IPS-18c (cell line): Measurements from ENCODE around the gene C10orf71.

Experiments used
- H3K4me3 ChIP-seq: 2 replicates; pipeline ENCODE4 v1.7.0; 2013; ENCODE audit warnings: low read depth, mild to moderate bottlenecking, low read length, moderate library complexity; ENCODE audit not compliant: insufficient read depth
- H3K9me3 ChIP-seq: one replicate; pipeline ENCODE4 v1.6.1; 2013; ENCODE audit warnings: mild to moderate bottlenecking, low read length, moderate library complexity; ENCODE audit not compliant: control insufficient read depth, insufficient read depth

C10orf71 gene, protein sequence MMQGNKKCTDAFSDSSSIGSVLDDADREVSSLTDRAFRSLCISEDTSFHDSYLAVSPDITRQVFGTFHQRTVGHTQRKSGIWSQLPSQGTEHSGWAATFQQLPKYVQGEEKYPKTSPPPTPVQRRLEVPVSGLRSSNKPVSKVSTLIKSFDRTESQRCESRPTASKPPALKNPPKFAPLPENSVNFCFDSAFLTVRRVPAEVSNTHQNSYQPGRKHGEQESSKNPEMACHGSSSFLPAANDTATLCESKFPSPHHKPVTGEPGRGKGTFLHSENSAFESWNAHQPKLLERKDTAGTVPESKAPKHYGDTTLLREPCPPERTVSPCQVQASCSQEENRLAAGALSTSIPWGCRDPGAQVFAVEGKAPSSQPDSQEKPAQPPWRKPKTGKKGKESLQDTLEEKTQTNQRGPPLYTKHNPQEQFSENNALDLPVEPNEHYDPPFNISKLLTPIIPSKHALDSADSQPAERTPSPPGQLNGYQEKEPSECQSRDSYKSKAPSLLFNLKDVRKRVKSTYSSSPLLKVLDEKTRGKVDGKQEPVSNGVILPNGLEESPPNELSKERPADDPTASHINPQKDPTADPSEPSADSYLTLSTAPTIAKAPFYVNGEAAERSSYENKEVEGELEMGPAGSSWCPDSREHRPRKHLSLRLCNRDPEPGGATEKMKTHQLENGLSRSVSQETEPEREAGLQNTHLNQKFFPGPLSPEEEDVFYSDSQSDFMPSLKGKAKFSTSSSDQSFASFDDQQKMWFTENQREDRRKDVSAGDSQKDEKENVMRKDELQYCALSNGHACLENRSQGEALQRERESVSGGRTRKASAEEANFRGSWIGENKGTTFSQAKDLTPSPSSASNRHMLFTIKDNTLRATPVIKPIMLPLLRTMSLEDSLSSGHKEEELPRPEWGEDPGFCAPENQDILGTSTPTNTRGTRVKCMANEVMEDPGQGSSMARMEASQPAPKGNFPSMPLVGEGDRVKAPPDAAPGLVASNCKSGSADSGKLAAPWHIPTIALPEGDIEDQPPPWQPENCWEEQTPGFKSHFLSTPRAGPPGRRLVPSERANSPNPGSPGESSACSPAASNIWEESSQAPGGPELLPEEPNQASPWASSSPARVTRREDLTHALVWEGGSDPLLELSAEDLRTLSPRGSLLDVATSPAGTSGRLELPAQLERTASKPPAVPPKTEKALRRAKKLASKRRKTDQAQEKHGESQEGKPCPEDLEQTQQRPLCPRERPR (N-terminal part only)

DNA sequence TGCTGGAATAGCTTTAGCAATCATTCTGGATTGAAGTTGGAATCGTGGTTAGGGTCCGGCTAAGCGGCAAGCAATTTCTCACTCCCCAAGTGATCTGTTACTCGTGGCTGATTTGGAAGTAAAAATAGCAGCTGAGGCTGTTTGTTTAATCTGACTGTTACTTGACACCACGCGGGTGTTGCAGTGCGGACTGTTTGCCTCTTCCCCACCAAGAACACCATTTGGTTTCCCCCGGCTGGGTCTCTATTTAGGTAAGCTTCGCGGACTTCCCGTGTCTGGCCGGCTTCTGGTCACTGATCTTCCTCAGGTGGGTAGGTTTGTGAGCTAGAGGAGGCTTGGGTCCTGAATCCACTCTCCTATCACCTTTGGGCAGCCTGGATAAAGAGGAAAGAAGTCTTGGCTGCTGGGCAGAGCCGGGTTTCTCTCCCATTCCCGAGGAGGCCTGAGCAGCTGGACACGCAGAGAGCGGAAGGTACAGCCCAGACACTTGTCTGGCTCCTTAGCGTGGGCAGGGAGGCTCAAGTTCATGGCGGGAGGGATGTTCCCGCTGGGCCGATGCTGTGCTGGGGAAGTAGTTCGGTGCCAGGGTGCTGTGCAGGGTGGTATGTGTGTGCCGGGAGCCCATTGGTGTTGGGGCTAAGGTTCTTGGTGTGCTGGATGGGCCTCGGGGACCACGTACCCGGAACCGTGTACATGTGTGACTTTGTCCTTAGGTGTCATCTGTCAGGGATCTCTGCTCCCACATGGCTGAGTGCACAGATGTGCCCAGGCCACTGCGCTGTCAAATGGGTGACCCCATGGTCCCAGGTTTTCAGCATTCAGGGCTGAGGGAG is at the start of gene C10orf71:
Gene C10orf71, plus strand, starts transcription at position 188 of the 833 bp plus-strand sequence. CDS start 23,376 bp downstream, outside the sequence.
- no peak within 1 kb of the TSS for H3K4me3 ChIP-seq
- H3K9me3 ChIP-seq: peaks cover 2% of the 10 kb centered on the region

DNA sequence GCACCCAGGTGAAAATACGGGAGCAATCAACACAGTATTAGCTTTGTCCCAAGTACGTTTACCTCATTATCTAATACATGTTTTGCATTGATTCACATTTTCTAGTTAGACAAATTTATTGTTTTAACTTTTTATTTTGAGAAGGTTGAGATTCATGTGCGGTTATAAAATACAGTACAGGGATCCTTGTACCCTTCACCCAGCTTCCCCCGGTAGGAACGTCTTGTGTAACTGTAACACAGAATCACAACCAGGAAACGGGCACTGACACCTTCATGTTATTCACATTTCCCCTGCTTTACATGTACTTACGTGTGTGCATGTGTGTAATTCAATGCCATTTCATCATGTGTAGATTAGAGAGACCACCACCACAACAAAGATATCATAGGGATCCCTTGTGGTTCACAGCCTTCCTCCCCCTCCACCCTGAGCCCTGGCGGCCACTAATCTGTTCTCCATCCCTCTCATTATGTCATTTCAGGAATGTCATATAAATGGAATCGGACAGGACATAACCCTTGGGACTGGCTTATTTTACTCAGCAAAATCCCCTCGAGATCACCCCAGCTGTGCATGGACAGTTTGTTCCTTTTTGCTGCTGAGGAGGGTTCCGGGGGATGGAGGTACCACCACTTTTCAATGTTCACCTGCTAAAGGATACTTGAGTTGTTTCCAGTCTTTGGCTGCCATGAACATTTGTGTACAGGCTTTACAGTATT is 46.5 kb upstream of the C10orf71 start:
- Histone ChIP-seq H3K4me3 (no peak overlapping the region), H3K9me3 (no peaks in the 10 kb centered on the region)

DNA sequence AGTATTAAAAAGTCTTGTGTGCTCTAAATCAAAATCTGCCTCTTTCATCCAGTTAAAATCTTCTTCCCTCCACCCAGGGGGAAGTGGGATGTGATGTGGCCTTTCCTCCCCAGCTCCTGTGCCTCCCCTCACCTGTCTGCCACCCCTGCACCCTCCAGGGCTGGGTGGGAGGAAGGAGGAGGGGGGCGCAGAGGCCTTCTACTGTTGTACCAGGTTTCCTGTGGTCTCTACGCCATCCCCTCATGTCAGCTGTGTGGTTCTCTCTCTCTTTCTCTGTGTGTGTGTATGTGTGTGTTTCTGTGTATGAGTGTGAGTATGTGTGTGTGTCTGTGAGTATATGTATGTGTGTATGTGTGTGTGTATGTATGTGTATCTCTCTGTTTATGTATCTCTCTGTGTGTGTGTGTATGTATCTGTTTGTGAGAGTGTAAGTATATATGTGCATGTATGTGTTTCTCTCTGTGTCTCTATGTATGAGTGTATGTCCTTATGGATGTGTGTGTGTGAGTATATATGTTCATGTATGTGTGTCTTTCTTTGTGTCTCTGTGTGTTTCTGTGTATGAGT is 45.5 kb upstream of the C10orf71 start:
- Histone ChIP-seq H3K9me3 (no peaks in the 10 kb centered on the region), H3K4me3 (no peak overlapping the region)

DNA sequence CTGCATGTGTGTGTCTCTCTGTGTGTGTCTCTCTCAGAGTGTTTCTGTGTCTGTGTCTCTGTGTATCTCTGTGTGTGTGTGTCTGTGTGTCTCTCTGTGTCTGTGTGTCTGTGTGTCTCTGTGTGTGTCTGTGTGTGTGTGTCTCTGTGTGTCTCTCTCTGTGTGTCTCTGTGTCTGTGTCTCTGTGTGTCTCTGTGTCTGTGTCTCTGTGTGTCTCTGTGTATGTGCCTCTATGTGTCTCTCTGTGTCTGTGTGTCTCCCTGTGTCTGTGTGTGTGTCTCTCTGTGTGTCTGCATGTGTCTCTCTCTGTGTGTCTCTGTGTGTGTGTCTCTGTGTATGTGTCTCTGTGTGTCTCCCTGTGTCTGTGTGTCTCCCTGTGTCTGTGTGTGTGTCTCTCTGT is 44.8 kb upstream of the C10orf71 start:
- Histone ChIP-seq H3K9me3 (no peaks in the 10 kb centered on the region), H3K4me3 (no peak overlapping the region)

DNA sequence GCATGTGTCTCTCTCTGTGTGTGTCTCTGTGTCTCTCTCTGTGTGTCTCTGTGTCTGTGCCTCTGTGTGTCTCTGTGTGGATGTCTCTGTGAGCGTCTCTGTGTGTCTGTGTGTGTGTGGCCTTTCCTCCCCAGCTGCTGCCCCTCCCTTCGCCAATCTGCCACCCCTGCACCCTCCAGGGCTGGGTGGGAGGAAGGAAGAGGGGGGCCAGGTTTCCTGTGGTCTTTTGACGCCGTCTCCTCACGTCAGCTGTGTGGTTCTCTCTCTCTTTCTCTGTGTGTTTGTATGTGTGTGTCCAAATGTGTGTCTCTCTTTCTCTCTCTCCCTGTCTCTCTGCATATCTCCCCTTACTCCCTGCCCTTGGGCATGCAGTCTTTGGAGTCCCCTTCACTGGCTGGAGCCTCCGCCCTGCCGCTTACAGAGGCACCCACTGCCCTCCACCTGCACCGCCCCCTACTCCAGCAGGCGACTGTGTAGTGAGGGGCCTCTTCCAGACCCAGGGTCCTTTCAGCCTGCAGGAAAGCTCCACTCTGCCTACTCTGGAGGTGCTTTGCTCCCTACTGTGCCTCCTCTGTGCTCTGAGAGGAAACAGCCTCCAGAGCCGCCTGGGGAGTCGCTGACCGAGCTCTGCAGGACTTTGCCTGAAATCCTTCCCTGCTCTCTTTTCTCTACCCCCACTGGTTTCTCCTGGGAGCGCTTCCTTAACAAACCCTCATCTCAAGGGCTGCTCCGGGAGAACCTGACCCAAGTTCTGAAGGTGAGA is 44.2 kb upstream of the C10orf71 start:
- Histone ChIP-seq H3K9me3 (no peaks in the 10 kb centered on the region), H3K4me3 (no peak overlapping the region)

DNA sequence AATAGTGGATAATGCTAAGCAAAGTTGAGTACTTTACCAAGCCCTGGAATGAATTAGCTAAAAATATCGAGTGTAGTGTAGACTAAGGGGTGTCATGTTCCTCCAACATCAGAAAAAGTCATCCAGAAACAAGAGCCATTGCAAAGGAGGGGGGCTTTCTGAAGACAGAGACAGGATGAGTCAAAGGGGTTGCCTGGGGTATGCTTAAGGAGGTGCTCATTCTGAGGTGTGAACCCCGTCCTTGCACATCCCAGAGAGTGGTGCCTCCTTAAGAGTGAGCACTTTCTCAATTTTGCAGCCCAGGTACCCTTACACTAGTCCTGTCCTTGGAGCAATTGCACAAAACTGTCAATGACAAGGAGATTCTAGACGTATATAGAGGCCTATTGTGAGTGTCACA is 43.1 kb upstream of the C10orf71 start:
- no peak overlapping the region for H3K4me3 ChIP-seq
- no peaks in the 10 kb centered on the region for H3K9me3 ChIP-seq

DNA sequence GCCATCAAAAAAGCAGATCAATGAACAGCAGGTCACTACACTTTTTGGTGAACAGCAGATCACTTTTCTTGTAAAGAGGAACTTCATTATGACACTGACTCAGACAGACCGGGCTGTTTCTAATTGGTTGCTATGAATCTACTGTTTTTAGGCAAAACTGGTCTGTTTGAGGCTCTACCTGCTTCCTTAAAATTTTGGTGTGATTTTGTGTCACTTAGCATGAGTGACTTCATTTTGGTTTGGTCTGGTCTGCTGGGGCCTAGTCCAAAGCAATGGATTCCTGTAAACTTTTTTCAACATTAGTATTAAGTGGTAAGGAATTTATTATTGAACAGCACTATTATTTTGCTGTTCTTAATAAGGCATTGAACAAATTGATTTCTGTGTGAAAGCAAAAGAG is 41.8 kb upstream of the C10orf71 start:
- Histone ChIP-seq H3K4me3 (no peak overlapping the region), H3K9me3 (no peaks in the 10 kb centered on the region)

DNA sequence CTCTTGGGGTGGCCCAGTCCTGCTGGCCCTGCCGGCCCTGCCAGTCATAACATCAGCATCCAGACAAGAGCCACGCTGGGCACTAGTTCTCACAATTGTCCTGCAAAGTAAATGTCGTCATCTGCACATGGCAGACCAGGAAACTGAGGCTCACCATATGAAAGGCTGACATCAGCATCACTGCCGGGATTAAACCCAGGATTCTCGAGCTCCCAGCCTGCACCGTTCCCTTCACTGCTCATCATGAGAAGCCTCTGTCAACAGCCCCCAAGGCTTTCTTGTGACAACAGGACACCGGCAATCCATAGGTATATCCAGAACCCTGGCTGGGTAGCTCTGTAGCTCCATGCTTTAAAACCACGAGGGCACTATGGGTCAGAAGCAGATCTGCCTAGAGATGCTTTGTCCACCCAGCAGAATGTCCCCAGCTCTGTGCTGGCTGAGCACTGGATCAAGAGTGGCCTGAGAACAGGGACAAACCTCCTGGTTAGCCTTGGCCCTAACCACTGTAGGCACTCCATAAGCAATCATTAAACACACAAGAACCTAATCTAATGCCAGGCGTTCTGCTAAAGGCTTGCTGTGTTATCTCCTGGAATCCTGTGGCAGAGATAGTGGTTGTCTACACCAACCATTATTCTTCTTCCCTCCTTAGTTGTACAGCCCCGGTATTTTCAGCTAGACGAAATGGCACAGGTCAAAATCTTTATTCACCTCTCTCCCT is 41.2 kb upstream of the C10orf71 start:
- Histone ChIP-seq H3K9me3 (no peaks in the 10 kb centered on the region), H3K4me3 (no peak overlapping the region)

DNA sequence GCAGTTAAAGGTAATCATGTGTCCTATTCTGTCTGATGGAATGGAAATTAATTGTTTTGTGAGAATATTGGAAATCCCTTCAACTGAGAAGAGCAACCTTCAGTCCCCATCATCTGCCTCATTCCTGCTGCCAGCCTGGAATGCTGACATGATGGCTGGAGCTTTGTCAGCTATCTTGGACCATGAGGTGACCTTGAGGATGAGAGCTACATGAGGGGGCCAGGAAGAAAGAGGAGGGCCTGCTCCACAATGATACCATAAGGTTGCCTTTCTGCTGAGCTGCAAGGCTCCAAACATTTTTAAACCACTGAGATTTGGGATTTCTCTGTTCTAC is 40.7 kb upstream of the C10orf71 start:
- no peaks in the 10 kb centered on the region for H3K9me3 ChIP-seq
- no peak overlapping the region for H3K4me3 ChIP-seq

DNA sequence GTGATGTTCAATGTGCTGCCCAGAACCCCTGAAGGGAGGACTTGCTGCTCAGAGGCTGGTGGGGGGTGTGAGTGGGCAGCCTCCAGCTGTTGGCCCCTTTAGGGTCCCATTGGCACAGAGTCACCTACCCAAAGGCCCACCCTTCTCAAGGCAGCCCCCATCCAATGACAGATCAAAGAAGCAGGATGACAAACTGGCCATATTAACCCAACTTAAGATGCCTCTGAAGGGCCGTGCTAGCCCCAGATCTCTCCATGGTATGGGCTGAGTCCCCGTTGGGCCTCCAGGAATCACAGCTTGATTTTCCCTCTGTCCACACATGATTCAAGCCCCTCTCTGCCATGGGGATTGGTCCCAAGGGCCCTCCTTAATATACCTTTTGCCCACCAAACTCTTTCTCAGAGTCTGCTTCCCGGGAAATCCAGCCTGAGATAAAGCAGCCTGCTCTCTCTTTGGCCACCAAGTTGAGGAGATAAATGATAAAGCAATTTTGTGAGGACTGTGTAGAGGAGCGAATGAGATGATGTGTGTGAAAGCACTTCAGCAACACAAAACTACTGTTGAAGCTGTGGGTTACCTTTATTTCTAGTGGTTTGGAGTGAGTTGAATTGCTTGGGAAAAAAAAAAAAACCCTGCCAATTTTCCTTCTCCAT is 38.2 kb upstream of the C10orf71 start:
- H3K4me3 ChIP-seq: no peak overlapping the region

DNA sequence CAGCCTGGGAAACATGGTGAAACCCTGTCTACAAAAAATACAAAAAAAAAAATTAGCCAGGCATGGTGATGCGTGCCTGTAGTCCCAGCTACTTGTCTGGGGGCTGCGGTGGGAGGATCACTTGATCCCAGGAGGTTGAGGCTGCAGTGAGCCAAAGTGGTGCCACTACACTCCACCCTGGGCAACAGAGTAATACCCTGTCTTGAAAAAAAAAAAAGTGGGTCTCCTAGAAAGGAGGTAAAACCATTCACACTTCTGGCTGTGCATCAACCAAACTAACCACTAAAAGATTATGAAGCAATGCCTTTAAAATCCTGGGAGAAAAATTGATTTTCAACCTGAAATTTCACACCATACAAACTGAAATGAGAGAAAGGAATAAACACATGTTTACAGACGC is 35.4 kb upstream of the C10orf71 start:
- no peak overlapping the region for H3K4me3 ChIP-seq
- H3K9me3 ChIP-seq: no peaks in the 10 kb centered on the region

More for the DNA sequence above, 38.2 kb upstream of the C10orf71 start:
- H3K9me3 ChIP-seq: no peaks in the 10 kb centered on the region

DNA sequence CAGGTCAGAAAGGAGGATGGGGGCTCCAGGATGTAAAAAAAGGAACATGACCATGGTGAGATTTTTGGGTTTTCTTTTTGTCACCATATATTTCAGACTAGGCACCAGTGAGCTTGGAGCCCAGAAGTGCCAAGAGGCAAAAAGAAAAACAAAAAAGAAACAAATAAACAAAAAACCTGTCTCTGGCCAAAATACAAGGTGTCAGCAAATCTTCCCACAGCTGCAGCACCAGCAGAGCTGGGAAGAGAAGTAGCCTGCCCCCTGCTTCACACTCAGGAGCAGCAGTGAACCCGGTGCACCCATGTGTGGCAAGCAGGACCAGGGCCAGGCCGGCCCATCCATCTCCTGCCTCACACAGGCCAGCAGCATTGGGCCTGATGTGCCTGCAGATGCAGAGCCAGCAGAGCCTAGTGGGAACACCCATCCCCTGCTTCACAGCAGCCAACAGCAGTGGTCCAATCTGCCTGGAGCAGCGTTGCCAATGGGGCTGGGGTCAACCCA is 34.7 kb upstream of the C10orf71 start:
- no peaks in the 10 kb centered on the region for H3K9me3 ChIP-seq
- H3K4me3 ChIP-seq: no peak overlapping the region

DNA sequence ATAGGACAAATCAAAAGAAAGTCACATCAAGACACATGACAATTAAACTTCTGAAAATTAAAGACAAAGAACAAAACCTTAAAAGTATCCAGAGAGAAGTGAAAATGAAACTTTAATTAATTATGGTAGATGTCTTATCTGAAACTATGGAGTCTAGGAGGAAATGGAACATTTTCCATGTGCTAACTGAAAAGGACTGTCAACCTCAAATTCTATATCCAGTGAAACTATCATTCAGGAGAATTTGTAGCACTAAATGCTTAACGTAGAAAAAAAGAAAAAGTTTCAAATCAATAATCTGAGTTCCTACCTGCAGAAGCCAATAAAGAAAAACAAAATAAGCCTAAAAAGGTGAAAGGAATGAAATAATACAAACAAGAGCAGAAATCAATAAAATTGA is 33.1 kb upstream of the C10orf71 start:
- no peaks in the 10 kb centered on the region for H3K9me3 ChIP-seq
- no peak overlapping the region for H3K4me3 ChIP-seq

DNA sequence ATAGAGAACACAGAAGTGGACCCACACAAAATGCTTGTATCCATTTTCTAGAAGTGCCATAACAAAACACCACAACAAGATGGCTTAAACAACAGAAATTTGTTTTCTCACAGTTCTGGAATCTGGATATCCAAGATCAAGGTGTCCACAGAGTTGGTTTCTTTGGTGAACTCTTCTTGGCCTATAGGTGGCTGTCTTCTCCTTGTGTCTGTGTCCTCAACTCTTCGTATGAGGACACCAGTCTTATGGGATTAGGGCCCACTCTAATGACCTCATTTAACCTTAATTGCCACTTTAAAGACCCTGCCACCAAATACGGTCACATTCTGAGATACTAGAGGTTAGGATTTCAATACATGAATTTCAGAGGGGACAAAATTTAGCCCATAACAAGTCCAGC is 30.8 kb upstream of the C10orf71 start:
- Histone ChIP-seq H3K9me3 (no peaks in the 10 kb centered on the region), H3K4me3 (no peak overlapping the region)
